Gastrocnemius medialis (tissue), 4 donors: Measurements from ENCODE around the gene CAV2.

Source experiments
- CTCF ChIP-seq, 5 experiments: fragments of 450-650 bp in 3 of 5; fragments of 200-600 bp in 2 of 5; sonication (generic) in 2 of 5; IDR thresholded peaks in 4 of 5; conservative IDR thresholded peaks in 1 of 5; 1 replicate in 4 of 5; 2 replicates in 1 of 5; pipeline ENCODE4 v1.5.1; 2016 to 2019; ENCODE audit warnings: antibody characterized with exemption in 5 of 5, mild to moderate bottlenecking in 3 of 5, moderate library complexity in 3 of 5
- POLR2A ChIP-seq, 2 donors: fragments of 450-650 bp; IDR thresholded peaks; one replicate each; pipeline ENCODE4 v1.6.1; 2017; ENCODE audit warnings: antibody characterized with exemption in 2 of 2, mild to moderate bottlenecking in 2 of 2, moderate library complexity in 2 of 2

DNA sequence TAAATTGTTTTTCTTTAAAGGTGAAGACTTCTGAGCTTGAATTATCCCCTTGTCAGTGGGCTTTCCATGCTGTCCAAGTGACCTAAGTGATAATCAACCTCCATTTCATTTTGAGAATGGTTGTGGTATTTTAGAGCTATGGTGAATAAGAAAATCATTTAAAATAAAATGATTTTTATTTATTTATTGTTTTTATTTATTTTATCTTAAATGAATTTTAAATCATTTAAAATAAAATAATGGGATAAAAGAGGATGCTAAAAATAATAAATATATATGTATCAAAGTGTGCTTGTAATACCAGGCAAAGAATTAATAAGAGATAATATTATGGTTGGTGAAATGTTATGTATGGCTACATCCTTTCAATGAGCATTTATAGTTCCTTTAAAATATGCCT lies 49.8 kb downstream of the CAV2 start:
- TF ChIP-seq POLR2A (IDR thresholded peaks at IDR 0.05) (no peak), CTCF (IDR thresholded peaks at IDR 0.05 in 4 of 5, conservative IDR thresholded peaks at IDR 0.05 in 1 of 5) (no peak)
